OCI-LY1 (cell line): ENCODE measurements around the gene APOD.

Source experiments
- CTCF ChIP-seq: fragments of 200-600 bp; sonication (generic), shearing (Covaris generic); IDR thresholded peaks from 2 replicates; pipeline ENCODE4 v1.5.1; 2017; ENCODE audit warnings: mild to moderate bottlenecking, antibody characterized with exemption, low read length, moderate library complexity, mixed read lengths
- EZH2 ChIP-seq: fragments of 200-600 bp; sonication (generic), shearing (Covaris generic); IDR thresholded peaks from 2 replicates; pipeline ENCODE4 v1.8.0; 2017; ENCODE audit warnings: borderline replicate concordance, mixed run types, mild to moderate bottlenecking, antibody characterized with exemption, low read length, moderate library complexity, mixed read lengths

GRCh38 chr3:195543500-195544229 lies 40.1 kb downstream of the APOD start:
- no peak; the same call in 1 of the 2 replicates for TF ChIP-seq CTCF
- no peak for TF ChIP-seq EZH2
